NT2/D1 (cell line): ENCODE measurements around the gene MYBPC1.
"Not testable (repeated sequence)": the region's sequence is repeated elsewhere in the genome, so short reads cannot be mapped to it uniquely, and the experiment has no call there.

ENCODE experiments used
- DNase-seq: peaks from one replicate; pipeline ENCODE4 v3.0.0-alpha.2; 2011; ENCODE audit warnings: low read depth, low spot score
- H3K27me3 ChIP-seq: 2 replicates; pipeline ENCODE4 v1.6.0; 2011; ENCODE audit warnings: mild to moderate bottlenecking; ENCODE audit not compliant: insufficient read length, insufficient read depth
- H3K36me3 ChIP-seq: 2 replicates; pipeline ENCODE4 v1.6.1; 2011; ENCODE audit warnings: mild to moderate bottlenecking, low read length, mixed read lengths; ENCODE audit not compliant: insufficient read depth, insufficient read length
- H3K4me1 ChIP-seq: 2 replicates; pipeline ENCODE4 v1.5.1; 2011; ENCODE audit not compliant: insufficient read depth, insufficient read length
- H3K4me3 ChIP-seq: 2 replicates; pipeline ENCODE4 v1.5.1; 2011; ENCODE audit warnings: low read depth; ENCODE audit not compliant: insufficient read length
- H3K9ac ChIP-seq: 2 replicates; pipeline ENCODE4 v1.6.0; 2011; ENCODE audit warnings: low read depth; ENCODE audit not compliant: insufficient read length
- H3K9me3 ChIP-seq: 2 replicates; pipeline ENCODE4 v1.5.1; 2011; ENCODE audit warnings: mild to moderate bottlenecking, low read length; ENCODE audit not compliant: insufficient read depth
- SUZ12 ChIP-seq: IDR thresholded peaks from 2 replicates; pipeline ENCODE4 v1.6.1; 2011; ENCODE audit not compliant: insufficient read length, insufficient read depth; ENCODE audit errors: extremely low read depth
- YY1 ChIP-seq: IDR thresholded peaks from 2 replicates; pipeline ENCODE4 v1.6.1; 2011; ENCODE audit not compliant: insufficient read length, insufficient read depth
- ZNF274 ChIP-seq: IDR thresholded peaks from 2 replicates; pipeline ENCODE4 v1.6.1; 2011; ENCODE audit warnings: mild to moderate bottlenecking, low read depth, low read length

MYBPC1 gene

DNA sequence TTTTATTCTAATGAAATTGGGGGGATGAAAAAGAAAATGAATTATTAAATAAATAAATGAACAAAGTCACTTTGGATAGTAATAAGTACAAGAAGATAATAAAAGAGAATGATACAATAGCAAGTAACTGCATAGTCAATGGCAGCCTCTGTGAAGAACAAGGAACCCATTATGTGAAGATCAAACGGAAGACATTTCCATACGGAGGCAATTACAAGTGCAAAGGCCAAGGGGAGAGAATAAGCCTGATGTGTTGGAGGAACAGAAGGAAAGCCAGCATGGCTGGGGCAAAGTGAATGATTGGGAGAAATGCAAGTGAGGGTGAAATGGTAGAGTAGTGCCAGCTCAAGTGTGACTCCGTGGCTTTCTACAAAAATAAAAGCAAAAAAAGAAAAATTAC lies 58.7 kb downstream of the MYBPC1 start:
- no peak overlapping the region for H3K4me3 ChIP-seq
- DNase-seq, result no peak
- H3K36me3 ChIP-seq, result no peaks in the 10 kb centered on the region
- TF ChIP-seq ZNF274 (no peak), YY1 (no peak), SUZ12 (no peak)
- H3K9me3 ChIP-seq, result no peaks in the 10 kb centered on the region
- H3K4me1 ChIP-seq, result no peaks in the 10 kb centered on the region
- H3K9ac ChIP-seq, result no peak overlapping the region
- H3K27me3 ChIP-seq, result no peaks in the 10 kb centered on the region

DNA sequence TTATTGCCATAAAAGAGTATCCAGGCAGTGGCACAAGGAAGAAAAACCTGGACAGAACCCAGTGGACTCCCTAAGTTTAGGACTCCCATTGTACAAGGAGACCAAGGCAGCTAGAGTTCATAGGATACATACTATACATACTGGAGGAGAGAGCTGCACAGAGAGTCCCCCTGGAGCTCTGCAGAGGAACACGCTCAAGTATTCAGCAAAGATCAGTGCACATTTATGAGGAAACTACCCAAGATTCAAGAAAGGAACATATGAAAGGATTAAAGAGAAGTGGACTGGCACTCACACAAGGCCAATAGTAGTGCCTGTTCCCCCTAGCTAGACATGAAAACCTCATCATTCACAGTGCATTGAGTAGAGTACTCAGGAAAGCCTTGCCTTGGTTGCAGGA lies 59.7 kb downstream of the MYBPC1 start:
- Histone ChIP-seq H3K9ac (no peak overlapping the region), H3K36me3 (no peaks in the 10 kb centered on the region), H3K27me3 (no peaks in the 10 kb centered on the region), H3K4me3 (no peak overlapping the region), H3K4me1 (no peaks in the 10 kb centered on the region), H3K9me3 (no peaks in the 10 kb centered on the region)
- no peak for TF ChIP-seq SUZ12
- TF ChIP-seq YY1, result no peak
- no peak for TF ChIP-seq ZNF274
- no peak for DNase-seq

DNA sequence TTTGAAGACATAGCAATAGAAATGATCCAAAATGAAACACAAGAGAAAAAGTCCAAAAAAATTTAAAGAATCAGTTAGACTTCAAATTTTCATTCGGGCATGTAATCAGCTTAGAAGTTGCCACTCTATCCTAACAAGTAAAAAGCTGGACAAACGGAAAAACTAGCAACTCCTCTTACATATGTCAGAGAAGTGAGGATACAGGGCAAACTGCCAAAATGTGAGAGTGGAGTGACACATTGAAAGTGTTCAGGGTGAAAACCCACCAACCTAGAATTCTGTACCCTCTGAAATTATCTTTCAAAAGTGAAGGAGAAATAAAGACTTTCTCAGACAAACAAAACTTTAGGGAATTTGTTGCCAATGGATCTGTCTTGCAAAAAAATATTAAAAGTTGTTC lies 60.6 kb downstream of the MYBPC1 start:
- Histone ChIP-seq H3K4me1 (no peaks in the 10 kb centered on the region), H3K4me3 (no peak overlapping the region), H3K36me3 (no peaks in the 10 kb centered on the region), H3K27me3 (no peaks in the 10 kb centered on the region), H3K9me3 (no peaks in the 10 kb centered on the region), H3K9ac (no peak overlapping the region)
- no peak for DNase-seq
- no peak for TF ChIP-seq SUZ12
- TF ChIP-seq YY1, result no peak
- TF ChIP-seq ZNF274, result no peak

DNA sequence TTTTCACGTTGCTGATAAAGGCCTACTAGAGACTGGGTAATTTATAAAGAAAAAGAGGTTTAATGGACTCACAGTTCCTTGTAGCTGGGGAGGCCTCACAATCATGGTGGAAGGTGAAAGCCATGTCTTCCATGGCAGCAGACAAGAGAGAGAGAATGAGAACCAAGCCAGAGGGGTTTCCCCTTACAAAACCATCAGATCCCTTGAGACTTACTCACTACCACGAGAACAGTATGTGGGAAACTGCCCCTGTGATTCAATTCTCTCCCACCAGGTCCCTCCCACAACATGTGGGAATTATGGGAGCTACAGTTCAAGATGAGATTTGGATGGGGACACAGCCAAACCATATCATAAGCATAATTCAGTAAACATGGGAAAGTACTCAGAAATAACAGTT lies 65.9 kb downstream of the MYBPC1 start:
- not testable (repeated sequence) for DNase-seq, H3K27me3 ChIP-seq, H3K9ac ChIP-seq, H3K36me3 ChIP-seq, H3K9me3 ChIP-seq, H3K4me1 ChIP-seq, H3K4me3 ChIP-seq

DNA sequence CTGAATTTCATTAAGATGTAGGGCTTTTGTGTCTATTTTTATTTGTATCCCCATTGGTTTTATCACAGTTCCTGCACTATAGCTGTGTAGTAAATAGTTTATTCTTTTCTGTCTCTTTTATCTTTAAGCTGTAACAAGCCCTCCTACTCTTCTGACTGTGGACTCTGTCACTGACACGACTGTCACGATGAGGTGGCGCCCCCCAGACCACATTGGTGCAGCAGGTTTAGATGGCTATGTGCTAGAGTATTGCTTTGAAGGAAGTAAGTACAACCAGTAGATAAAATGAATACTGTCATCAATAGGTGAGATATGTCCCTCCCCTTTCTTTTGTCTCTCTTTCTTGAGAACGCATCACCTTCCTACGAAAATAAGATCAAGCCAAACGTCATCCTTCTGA lies 68.5 kb downstream of the MYBPC1 start:
- TF ChIP-seq SUZ12 (no peak), ZNF274 (no peak), YY1 (no peak)
- H3K4me1 ChIP-seq, result peaks cover 2% of the 10 kb centered on the region
- H3K36me3 ChIP-seq, result no peaks in the 10 kb centered on the region
- no peak overlapping the region for H3K4me3 ChIP-seq
- no peaks in the 10 kb centered on the region for H3K27me3 ChIP-seq
- DNase-seq, result no peak
- no peaks in the 10 kb centered on the region for H3K9me3 ChIP-seq
- H3K9ac ChIP-seq, result no peak overlapping the region

DNA sequence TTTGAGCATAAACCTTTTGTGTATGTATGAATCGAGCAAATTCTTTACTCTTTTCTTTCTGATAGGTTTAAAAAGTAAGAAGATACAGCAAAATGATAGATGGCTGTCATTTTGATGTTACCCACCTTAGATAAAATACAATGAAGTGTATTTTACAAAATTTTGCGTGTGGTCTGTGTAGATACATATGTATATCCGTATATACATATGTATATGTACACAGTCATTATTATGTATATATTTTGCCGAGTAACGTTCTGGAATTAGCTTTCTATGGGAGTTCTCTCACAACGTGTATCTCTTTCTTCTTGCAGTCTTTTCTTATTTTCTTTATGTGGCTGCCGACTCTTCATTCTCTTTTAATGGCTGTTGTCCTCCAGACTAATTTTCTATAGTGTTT lies 70.2 kb downstream of the MYBPC1 start:
- Histone ChIP-seq H3K36me3 (no peaks in the 10 kb centered on the region), H3K9ac (no peak overlapping the region), H3K9me3 (no peaks in the 10 kb centered on the region), H3K4me3 (no peak overlapping the region), H3K4me1 (peaks cover 2% of the 10 kb centered on the region), H3K27me3 (no peaks in the 10 kb centered on the region)
- TF ChIP-seq ZNF274, result no peak
- TF ChIP-seq YY1, result no peak
- TF ChIP-seq SUZ12, result no peak
- DNase-seq, result no peak

DNA sequence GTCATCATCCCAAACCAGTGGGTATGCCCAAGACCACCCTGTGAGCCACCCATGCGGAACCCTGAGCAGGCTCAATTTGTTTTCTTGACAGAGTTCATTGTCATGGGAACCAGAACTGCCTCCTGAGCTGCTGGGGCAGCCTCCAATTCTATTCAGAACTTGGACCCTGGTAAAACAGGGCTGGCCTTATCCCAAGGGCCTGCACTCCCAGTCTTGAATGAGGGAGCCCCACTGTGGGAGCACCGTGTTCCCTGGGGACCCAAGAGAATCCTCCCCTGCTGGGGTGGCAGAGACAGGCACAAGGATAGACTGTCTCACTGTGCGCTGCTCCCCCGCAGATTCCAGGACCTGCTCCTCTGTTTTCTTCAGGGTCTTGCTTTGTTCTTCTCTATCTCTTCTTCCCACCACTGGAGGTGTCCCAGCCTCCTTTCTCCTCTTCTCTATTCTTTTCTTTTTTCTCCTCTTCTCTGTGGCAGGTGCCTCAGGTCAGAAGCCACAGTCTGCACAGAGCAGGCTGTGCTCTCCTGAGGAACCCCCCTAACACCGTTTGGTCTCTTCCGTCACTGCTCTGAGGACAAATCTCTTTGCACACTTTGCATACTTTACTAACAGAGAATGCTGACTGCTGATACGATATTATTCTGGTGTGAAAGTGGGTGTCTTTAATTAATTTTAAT lies 71.4 kb downstream of the MYBPC1 start:
- Histone ChIP-seq H3K9ac (no peak overlapping the region), H3K27me3 (no peaks in the 10 kb centered on the region), H3K4me1 (peaks cover 2% of the 10 kb centered on the region), H3K4me3 (no peak overlapping the region), H3K36me3 (no peaks in the 10 kb centered on the region), H3K9me3 (no peaks in the 10 kb centered on the region)
- DNase-seq, result no peak
- TF ChIP-seq SUZ12, result no peak
- TF ChIP-seq ZNF274, result no peak
- TF ChIP-seq YY1, result no peak
